ENCODE results near the gene ZC3H6.

ZC3H6 gene

GRCh38 chr2:112275311-112275886, at the start of gene ZC3H6:
Gene ZC3H6 (plus strand): TSS chr2:112275597. CDS start chr2:112275995, 398 bp downstream.
- peak; percentile 99 to 100 for DNase-seq (ENCODE audit: low read depth in 2 of 2)

- DNase-seq (ENCODE audit: low read depth in 2 of 2) = no peak
These were observed 46.0 kb upstream of the ZC3H6 start for GRCh38 chr2:112229348-112229747.

DNA sequence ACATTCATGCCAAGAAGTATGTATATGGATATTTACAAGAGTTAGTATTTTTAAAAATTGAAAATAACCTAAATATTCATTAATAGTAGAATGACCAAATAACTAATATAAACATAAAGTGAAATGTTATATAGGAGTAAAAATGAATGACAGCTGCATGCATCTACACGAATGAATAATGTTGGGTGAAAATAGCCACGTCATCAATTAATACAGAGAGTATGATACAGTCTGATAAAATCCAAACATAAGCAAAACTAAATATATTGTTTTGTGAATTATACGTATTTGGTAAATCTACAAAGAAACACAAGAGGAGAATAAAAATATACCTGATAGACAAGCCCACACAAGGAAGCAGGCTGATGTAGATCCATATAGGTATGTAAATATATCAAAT, 45.0 kb upstream of the ZC3H6 start:
- DNase-seq (ENCODE audit: low read depth in 2 of 2) = no peak

GRCh38 chr2:112239862-112240261, 35.5 kb upstream of the ZC3H6 start:
- DNase-seq (ENCODE audit: low read depth in 2 of 2) = no peak

DNA sequence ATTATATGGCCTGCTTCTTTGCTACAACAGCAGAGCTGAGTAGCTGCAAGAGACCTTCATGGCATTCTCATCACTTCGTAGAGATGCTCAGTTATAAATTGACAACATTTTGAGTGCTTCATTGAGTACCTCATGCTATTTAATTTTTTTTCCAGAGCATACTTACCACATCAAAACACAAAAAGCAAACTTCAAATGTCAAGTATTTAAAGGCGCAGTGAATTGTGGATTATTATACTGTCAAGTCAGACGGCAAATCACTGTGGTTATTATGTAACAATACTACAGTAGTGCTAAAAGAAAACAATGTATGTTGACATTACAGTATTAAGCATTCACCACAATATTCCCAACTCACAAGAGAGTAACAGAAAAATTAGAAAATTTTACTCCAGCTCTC, 33.0 kb upstream of the ZC3H6 start:
- no peak for DNase-seq (ENCODE audit: low read depth in 2 of 2)

DNA sequence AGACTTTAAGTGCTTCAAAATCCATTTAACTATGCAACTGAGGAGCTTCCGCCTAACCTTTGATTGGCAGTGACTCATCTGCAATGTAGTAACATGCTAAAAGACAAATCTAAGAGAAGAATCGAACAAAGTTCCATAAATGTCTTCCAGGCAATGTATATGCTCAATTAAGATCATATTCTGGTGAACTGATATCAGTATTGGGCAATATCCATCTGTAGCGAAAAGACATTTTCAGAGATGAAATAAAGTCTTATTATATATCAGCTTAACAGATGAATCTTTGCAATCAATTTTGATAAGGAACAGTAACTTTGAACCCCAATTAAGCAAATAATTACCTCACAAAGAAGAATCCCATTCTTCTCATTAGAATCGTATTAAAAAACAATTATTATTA, 32.2 kb upstream of the ZC3H6 start:
- no peak for DNase-seq (ENCODE audit: low read depth in 2 of 2)

DNA sequence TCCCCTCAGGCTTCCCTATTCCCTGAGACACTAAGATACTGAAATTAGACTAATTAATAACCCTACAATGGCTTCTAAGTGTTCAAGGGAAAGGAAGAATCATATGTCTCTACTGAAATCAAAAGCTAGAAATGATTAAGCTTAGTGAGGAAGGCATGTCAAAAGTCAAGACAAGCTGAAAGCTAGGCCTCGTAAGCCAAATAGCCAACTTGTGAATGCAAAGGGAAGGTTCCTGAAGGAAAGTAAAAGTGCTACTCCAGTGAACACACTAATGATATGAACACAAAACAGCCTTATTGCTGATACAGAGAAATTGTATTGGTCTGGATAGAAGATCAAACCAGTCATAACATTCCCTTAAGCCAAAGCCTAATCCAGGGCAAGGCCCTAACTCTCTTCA, 30.5 kb upstream of the ZC3H6 start:
- no peak for DNase-seq (ENCODE audit: low read depth in 2 of 2)

DNA sequence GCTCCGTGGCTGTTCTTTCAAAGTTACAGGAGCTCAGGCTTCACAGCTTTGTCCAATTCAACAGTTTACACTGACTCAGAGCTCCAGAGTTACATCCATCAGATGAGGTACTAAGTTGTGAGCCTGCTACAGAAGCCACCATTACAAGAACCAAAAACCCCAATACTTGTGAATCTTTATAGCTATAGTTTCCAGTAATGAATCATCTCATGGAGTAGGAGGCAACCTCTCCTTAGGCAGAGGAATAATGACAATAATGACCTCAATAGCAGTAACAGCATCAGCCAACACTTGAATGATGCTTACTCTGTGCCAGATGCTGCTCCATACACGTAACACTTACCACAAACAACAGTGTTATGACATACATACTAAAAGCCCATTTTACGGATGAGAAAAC, 24.1 kb upstream of the ZC3H6 start:
- no peak for DNase-seq (ENCODE audit: low read depth in 2 of 2)

GRCh38 chr2:112253261-112253815, 22.1 kb upstream of the ZC3H6 start:
- DNase-seq (ENCODE audit: low read depth in 2 of 2) = no peak

DNA sequence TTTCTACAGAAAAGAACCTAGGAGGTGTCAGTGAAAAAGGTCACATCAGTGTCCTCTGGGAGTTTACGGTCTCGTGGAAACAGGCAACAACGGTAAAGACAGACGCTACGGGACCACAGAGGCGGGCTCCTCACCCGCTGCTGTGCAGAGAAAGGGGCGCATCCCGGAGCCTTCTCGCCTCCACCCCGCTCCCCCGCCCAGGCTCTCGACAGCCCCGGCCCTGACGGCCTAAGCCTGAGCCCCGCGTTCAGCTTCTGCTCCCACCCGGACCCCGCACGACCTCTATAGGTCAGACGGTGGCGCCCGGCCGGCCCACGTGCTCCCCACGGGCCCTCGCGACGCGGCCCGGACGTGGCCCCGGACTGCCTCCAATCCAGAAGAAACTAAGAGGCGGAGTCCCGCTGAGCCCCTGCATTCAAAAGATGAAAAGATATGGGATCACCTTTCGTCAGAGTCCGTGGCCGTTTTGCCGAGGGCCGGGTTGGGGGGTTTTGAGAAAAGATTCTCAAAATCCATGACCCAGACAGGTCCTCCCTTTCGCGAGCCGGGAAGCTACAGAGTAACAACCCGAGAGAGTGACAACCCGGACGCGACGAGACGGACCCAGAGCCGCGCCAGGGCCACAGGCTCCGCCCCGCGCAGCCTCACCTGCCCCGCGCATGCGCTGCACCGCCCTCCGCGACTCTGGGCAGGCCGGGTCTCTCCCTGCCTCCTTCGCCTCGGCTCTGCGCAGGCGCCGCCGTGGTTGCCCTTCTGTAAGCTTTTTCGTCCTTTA, 20.7 kb upstream of the ZC3H6 start, which contains the start of gene ZC3H8:
Gene ZC3H8 (minus strand): TSS at position 577 of the 775 bp plus-strand sequence. CDS start 61 bp downstream, at position 516.
- DNase-seq (ENCODE audit: low read depth in 2 of 2) = peak; percentile 92 to 93

DNA sequence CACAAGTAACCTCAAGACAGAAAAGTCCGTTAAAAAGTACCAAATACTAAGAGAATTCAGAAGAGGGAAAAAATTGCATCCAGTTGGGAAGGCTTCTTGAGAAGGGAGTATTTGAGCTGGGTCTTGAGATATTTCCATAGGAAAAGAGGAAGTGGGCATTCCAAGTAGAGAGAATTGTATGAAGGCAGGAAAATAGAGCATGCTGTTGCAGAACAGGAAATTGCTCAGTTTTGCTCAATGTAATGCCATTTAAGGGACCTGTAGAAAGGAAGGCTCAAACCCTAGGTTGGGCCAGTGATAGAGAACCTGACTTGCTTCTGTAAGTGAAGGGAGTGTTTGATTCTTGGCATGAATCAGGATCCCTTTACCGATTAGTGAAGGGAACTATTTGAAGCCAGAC, 19.5 kb upstream of the ZC3H6 start:
- DNase-seq (ENCODE audit: low read depth in 2 of 2) = no peak

GRCh38 chr2:112256654-112257053, 18.7 kb upstream of the ZC3H6 start:
- DNase-seq (ENCODE audit: low read depth in 2 of 2) = no peak

GRCh38 chr2:112257575-112257974, 17.8 kb upstream of the ZC3H6 start:
- DNase-seq (ENCODE audit: low read depth in 2 of 2) = no peak

DNA sequence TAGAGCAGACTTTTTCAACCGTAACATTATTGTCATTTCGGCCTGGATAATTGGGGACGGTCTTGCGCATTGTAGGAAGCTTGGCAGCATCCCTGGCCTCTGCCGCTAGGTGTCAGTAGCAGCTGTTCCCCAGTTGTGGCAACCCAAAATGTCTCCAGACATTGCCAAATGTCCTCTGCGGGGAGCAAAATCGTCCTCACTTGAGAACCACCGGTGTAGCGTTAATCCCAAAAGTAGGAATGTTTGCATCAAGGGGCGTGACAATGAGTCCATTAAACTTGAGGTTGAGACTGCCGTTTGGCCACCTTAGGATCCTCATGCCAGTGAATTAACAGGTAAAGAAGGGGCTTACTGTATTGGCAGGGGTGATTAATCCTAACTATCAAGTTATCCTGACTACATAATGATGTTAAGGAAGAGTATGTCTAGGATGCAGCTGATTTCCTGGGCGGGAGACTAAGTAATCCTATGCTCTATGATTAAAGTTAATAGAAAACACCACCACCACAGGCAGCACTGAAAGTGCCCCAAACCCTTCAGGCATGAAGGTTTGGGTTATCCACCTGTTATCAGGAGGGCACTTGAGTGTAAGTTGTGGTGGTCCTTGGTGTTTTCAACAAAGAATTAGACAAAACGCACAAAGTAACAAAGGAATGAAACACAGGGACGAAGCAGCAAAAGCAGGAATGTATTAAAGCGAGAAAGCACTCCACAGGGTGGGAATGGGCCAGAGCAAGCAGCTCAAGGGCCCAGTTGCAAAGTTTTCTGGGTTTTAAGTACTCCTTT, 15.7 kb upstream of the ZC3H6 start:
- DNase-seq (ENCODE audit: low read depth in 2 of 2) = peak; percentile 76 to 79

GRCh38 chr2:112260295-112260625, 15.1 kb upstream of the ZC3H6 start:
- DNase-seq (ENCODE audit: low read depth in 2 of 2) = no peak

- DNase-seq (ENCODE audit: low read depth in 2 of 2) = no peak
These were observed 12.5 kb upstream of the ZC3H6 start for GRCh38 chr2:112262876-112263275.

GRCh38 chr2:112268547-112268946, 6.8 kb upstream of the ZC3H6 start:
- DNase-seq (ENCODE audit: low read depth in 2 of 2) = no peak

GRCh38 chr2:112272669-112273068, 2.7 kb upstream of the ZC3H6 start:
- no peak for DNase-seq (ENCODE audit: low read depth in 2 of 2)

GRCh38 chr2:112273349-112273748, 2.0 kb upstream of the ZC3H6 start:
- DNase-seq (ENCODE audit: low read depth in 2 of 2) = no peak

GRCh38 chr2:112275887-112276773, 733 bp downstream of the ZC3H6 start:
- DNase-seq (ENCODE audit: low read depth in 2 of 2) = peak; percentile 62 to 69

GRCh38 chr2:112276954-112277353, 1.6 kb downstream of the ZC3H6 start:
- no peak for DNase-seq (ENCODE audit: low read depth in 2 of 2)

All from activated CD4-positive, alpha-beta T cell treated with anti-CD3 and anti-CD28 coated beads for 24 hours (primary cell).